ENCODE measurements around the gene LGALS7.

LGALS7 gene

GRCh38 chr19:38726761-38727301, 46.5 kb downstream of the LGALS7 start:
- H3K36me3 ChIP-seq (ENCODE audit: insufficient read depth, low read length): peaks cover 80% of the 10 kb centered on the region; the same call in 1 of the 2 replicates
- H3K79me2 ChIP-seq (ENCODE audit: insufficient read depth, low read length): no peaks in the 10 kb centered on the region
- no peak overlapping the region for H3K4me3 ChIP-seq (ENCODE audit: low read length, poor library complexity, severe bottlenecking)
- no peak overlapping the region for H2AFZ ChIP-seq (ENCODE audit: low read length)
- no peak for TF ChIP-seq EZH2phosphoT487 (IDR thresholded peaks at IDR 0.05; ENCODE audit: borderline replicate concordance)
- no peak for TF ChIP-seq CTCF (conservative IDR thresholded peaks at IDR 0.05; ENCODE audit: low read length)
- no peak overlapping the region for H3K4me2 ChIP-seq (ENCODE audit: low read depth, low read length, poor library complexity, severe bottlenecking)
- H3K27me3 ChIP-seq (ENCODE audit: insufficient read depth, low read length, poor library complexity, severe bottlenecking): no peaks in the 10 kb centered on the region
- H3K4me1 ChIP-seq (ENCODE audit: insufficient read depth, low read length, poor library complexity, severe bottlenecking): no peaks in the 10 kb centered on the region
- no peak overlapping the region for H3K9ac ChIP-seq (ENCODE audit: low read depth, low read length, poor library complexity, severe bottlenecking)
- peaks cover 3% of the 10 kb centered on the region for H4K20me1 ChIP-seq (ENCODE audit: insufficient read depth, low read length, poor library complexity, severe bottlenecking)
- no peaks in the 10 kb centered on the region for H3K9me2 ChIP-seq (replicated peaks; ENCODE audit: low read depth, low read length)
- H3F3A ChIP-seq (ENCODE audit: low read depth): no peaks in the 10 kb centered on the region
- H3K9me3 ChIP-seq (ENCODE audit: insufficient read depth, low read depth, low read length): no peaks in the 10 kb centered on the region

GRCh38 chr19:38726284-38726673, 47.0 kb downstream of the LGALS7 start:
- H3K4me1 ChIP-seq (ENCODE audit: insufficient read depth, low read length, poor library complexity, severe bottlenecking): no peaks in the 10 kb centered on the region
- no peak overlapping the region for H3K4me2 ChIP-seq (ENCODE audit: low read depth, low read length, poor library complexity, severe bottlenecking)
- H3K27me3 ChIP-seq (ENCODE audit: insufficient read depth, low read length, poor library complexity, severe bottlenecking): no peaks in the 10 kb centered on the region
- H4K20me1 ChIP-seq (ENCODE audit: insufficient read depth, low read length, poor library complexity, severe bottlenecking): peaks cover 3% of the 10 kb centered on the region
- no peaks in the 10 kb centered on the region for H3F3A ChIP-seq (ENCODE audit: low read depth)
- H3K9ac ChIP-seq (ENCODE audit: low read depth, low read length, poor library complexity, severe bottlenecking): no peak overlapping the region
- TF ChIP-seq CTCF (conservative IDR thresholded peaks at IDR 0.05; ENCODE audit: low read length) (no peak), EZH2phosphoT487 (IDR thresholded peaks at IDR 0.05; ENCODE audit: borderline replicate concordance) (no peak)
- H3K79me2 ChIP-seq (ENCODE audit: insufficient read depth, low read length): no peaks in the 10 kb centered on the region
- H3K9me3 ChIP-seq (ENCODE audit: insufficient read depth, low read depth, low read length): no peaks in the 10 kb centered on the region
- H3K4me3 ChIP-seq (ENCODE audit: low read length, poor library complexity, severe bottlenecking): no peak overlapping the region
- H3K36me3 ChIP-seq (ENCODE audit: insufficient read depth, low read length): peaks cover 83% of the 10 kb centered on the region; the same call in 1 of the 2 replicates
- no peak overlapping the region for H2AFZ ChIP-seq (ENCODE audit: low read length)
- no peaks in the 10 kb centered on the region for H3K9me2 ChIP-seq (replicated peaks; ENCODE audit: low read depth, low read length)

GRCh38 chr19:38725469-38726283, 47.6 kb downstream of the LGALS7 start:
- H3K4me2 ChIP-seq (ENCODE audit: low read depth, low read length, poor library complexity, severe bottlenecking): no peak overlapping the region
- H2AFZ ChIP-seq (ENCODE audit: low read length): no peak overlapping the region
- peaks cover 3% of the 10 kb centered on the region for H4K20me1 ChIP-seq (ENCODE audit: insufficient read depth, low read length, poor library complexity, severe bottlenecking)
- no peaks in the 10 kb centered on the region for H3K9me2 ChIP-seq (replicated peaks; ENCODE audit: low read depth, low read length)
- no peaks in the 10 kb centered on the region for H3K27me3 ChIP-seq (ENCODE audit: insufficient read depth, low read length, poor library complexity, severe bottlenecking)
- H3K9ac ChIP-seq (ENCODE audit: low read depth, low read length, poor library complexity, severe bottlenecking): no peak overlapping the region
- no peaks in the 10 kb centered on the region for H3K79me2 ChIP-seq (ENCODE audit: insufficient read depth, low read length)
- H3F3A ChIP-seq (ENCODE audit: low read depth): no peaks in the 10 kb centered on the region
- TF ChIP-seq CTCF (conservative IDR thresholded peaks at IDR 0.05; ENCODE audit: low read length): no peak
- TF ChIP-seq EZH2phosphoT487 (IDR thresholded peaks at IDR 0.05; ENCODE audit: borderline replicate concordance): no peak
- H3K36me3 ChIP-seq (ENCODE audit: insufficient read depth, low read length): peaks cover 84% of the 10 kb centered on the region; the same call in 1 of the 2 replicates
- no peaks in the 10 kb centered on the region for H3K4me1 ChIP-seq (ENCODE audit: insufficient read depth, low read length, poor library complexity, severe bottlenecking)
- no peak overlapping the region for H3K4me3 ChIP-seq (ENCODE audit: low read length, poor library complexity, severe bottlenecking)
- H3K9me3 ChIP-seq (ENCODE audit: insufficient read depth, low read depth, low read length): no peaks in the 10 kb centered on the region

Measured in Loucy (cell line).